CD4-positive, alpha-beta T cell treated with Interferon alpha-2 for 1 hour (primary cell): ENCODE results near the gene TEX22.
"Not testable (repeated sequence)": the region's sequence is repeated elsewhere in the genome, so short reads cannot be mapped to it uniquely, and the experiment has no call there.

ENCODE experiments used
- DNase-seq, 2 donors: peaks; one replicate each; pipeline ENCODE4 v3.0.0-alpha.2; 2020 to 2022

TEX22 gene

GRCh38 chr14:105398044-105398725, at the start of gene TEX22:
TSS of gene TEX22 (plus strand) at chr14:105398538. CDS start at chr14:105399341, 803 bp downstream.
- DNase-seq: peak; percentile 85 to 88

GRCh38 chr14:105348945-105349699, 49.2 kb upstream of the TEX22 start:
- DNase-seq: no peak

- DNase-seq: no peak
Observed at GRCh38 chr14:105349992-105350391, 48.3 kb upstream of the TEX22 start.

GRCh38 chr14:105350450-105351244, 47.7 kb upstream of the TEX22 start:
- no peak for DNase-seq

GRCh38 chr14:105351410-105351809, 46.9 kb upstream of the TEX22 start:
- no peak for DNase-seq

GRCh38 chr14:105351920-105352851, 46.2 kb upstream of the TEX22 start:
- DNase-seq: peak; percentile 87 to 89

- DNase-seq: no peak
Observed at GRCh38 chr14:105353136-105353535, 45.2 kb upstream of the TEX22 start.

- no peak for DNase-seq
Observed at GRCh38 chr14:105354541-105354940, 43.8 kb upstream of the TEX22 start.

- no peak for DNase-seq
Observed at GRCh38 chr14:105355049-105355575, 43.2 kb upstream of the TEX22 start.

GRCh38 chr14:105355850-105356604, 42.3 kb upstream of the TEX22 start:
- DNase-seq: no peak

- DNase-seq: no peak
Observed at GRCh38 chr14:105356927-105357326, 41.4 kb upstream of the TEX22 start.

GRCh38 chr14:105357626-105358025, 40.7 kb upstream of the TEX22 start:
- no peak for DNase-seq

GRCh38 chr14:105358140-105358846, 40.0 kb upstream of the TEX22 start:
- DNase-seq: no peak

- no peak for DNase-seq
Observed at GRCh38 chr14:105358943-105359342, 39.4 kb upstream of the TEX22 start.

- DNase-seq: not testable (repeated sequence)
Observed at GRCh38 chr14:105361412-105361811, 36.9 kb upstream of the TEX22 start.

GRCh38 chr14:105363847-105364708, 34.3 kb upstream of the TEX22 start:
- peak; percentile 23 to 56 for DNase-seq

GRCh38 chr14:105365101-105365500, 33.2 kb upstream of the TEX22 start:
- no peak for DNase-seq

GRCh38 chr14:105365681-105366080, 32.7 kb upstream of the TEX22 start:
- no peak for DNase-seq

GRCh38 chr14:105366386-105367074, 31.8 kb upstream of the TEX22 start:
- no peak for DNase-seq
